ENCODE data around the gene MS4A1.
"Not testable (repeated sequence)": the region's sequence is repeated elsewhere in the genome, so short reads cannot be mapped to it uniquely, and the experiment has no call there.

DNA sequence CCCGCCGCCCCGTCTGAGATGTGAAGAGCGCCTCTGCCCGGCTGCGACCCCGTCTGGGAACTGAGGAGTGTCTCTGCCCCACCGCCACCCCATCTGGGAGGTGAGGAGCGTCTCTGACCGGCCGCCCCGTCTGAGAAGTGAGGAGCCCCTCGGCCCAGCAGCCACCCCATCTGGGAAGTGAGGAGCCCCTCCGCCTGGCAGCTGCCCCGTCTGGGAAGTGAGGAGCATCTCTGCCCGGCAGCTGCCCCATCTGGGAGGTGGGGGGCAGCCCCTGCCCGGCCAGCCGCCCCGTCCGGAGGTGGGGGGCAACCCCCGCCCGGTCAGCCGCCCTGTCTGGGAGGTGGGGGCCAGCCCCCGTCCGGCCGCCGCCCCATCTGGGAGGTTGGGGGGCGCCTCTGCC lies 54.6 kb downstream of the MS4A1 start:
- TF ChIP-seq, protein P1, sequence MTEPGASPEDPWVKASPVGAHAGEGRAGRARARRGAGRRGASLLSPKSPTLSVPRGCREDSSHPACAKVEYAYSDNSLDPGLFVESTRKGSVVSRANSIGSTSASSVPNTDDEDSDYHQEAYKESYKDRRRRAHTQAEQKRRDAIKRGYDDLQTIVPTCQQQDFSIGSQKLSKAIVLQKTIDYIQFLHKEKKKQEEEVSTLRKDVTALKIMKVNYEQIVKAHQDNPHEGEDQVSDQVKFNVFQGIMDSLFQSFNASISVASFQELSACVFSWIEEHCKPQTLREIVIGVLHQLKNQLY (CRISPR knock-in tag; IDR thresholded peaks at IDR 0.05): not testable (repeated sequence)
- TF ChIP-seq CTCF (IDR thresholded peaks at IDR 0.05); CREB1 (CRISPR knock-in tag; IDR thresholded peaks at IDR 0.05); RORB (CRISPR knock-in tag; IDR thresholded peaks at IDR 0.05); JUN (CRISPR knock-in tag; IDR thresholded peaks at IDR 0.05); CREM (CRISPR knock-in tag; IDR thresholded peaks at IDR 0.05); TP53 (CRISPR knock-in tag; IDR thresholded peaks at IDR 0.05); NR2C2 (CRISPR knock-in tag; IDR thresholded peaks at IDR 0.05); ATF3 (CRISPR knock-in tag; conservative IDR thresholded peaks at IDR 0.05); USF2 (CRISPR knock-in tag; IDR thresholded peaks at IDR 0.05); ATF6 (CRISPR knock-in tag; IDR thresholded peaks at IDR 0.05); MAX (CRISPR knock-in tag; IDR thresholded peaks at IDR 0.05): not testable (repeated sequence)
- TF ChIP-seq, protein P2, sequence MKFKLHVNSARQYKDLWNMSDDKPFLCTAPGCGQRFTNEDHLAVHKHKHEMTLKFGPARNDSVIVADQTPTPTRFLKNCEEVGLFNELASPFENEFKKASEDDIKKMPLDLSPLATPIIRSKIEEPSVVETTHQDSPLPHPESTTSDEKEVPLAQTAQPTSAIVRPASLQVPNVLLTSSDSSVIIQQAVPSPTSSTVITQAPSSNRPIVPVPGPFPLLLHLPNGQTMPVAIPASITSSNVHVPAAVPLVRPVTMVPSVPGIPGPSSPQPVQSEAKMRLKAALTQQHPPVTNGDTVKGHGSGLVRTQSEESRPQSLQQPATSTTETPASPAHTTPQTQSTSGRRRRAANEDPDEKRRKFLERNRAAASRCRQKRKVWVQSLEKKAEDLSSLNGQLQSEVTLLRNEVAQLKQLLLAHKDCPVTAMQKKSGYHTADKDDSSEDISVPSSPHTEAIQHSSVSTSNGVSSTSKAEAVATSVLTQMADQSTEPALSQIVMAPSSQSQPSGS (CRISPR knock-in tag; IDR thresholded peaks at IDR 0.05; ENCODE audit: borderline replicate concordance, low read depth): not testable (repeated sequence)
